ENCODE measurements around the gene NMRK2.

The NMRK2 gene

GRCh38 chr19:3981736-3982681 is 49.1 kb downstream of the NMRK2 start:
- TF ChIP-seq, protein P1, sequence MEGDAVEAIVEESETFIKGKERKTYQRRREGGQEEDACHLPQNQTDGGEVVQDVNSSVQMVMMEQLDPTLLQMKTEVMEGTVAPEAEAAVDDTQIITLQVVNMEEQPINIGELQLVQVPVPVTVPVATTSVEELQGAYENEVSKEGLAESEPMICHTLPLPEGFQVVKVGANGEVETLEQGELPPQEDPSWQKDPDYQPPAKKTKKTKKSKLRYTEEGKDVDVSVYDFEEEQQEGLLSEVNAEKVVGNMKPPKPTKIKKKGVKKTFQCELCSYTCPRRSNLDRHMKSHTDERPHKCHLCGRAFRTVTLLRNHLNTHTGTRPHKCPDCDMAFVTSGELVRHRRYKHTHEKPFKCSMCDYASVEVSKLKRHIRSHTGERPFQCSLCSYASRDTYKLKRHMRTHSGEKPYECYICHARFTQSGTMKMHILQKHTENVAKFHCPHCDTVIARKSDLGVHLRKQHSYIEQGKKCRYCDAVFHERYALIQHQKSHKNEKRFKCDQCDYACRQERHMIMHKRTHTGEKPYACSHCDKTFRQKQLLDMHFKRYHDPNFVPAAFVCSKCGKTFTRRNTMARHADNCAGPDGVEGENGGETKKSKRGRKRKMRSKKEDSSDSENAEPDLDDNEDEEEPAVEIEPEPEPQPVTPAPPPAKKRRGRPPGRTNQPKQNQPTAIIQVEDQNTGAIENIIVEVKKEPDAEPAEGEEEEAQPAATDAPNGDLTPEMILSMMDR (IDR thresholded peaks at IDR 0.05): no peak
- Histone ChIP-seq H3K4me3 (ENCODE audit: low read depth in 1 of 2, low read length in 1 of 2) (no peak overlapping the region), H3K27ac (no peak overlapping the region)

GRCh38 chr19:3982701-3983541 is 50.1 kb downstream of the NMRK2 start:
- Histone ChIP-seq H3K4me1 (ENCODE audit: control insufficient read depth in 1 of 2, insufficient read depth in 1 of 2, low read depth in 1 of 2, low read length in 1 of 2) (peaks cover 40 to 42% of the 10 kb centered on the region in 2 experiments), H3K9me3 (no peaks in the 10 kb centered on the region), H3K4me3 (ENCODE audit: low read depth in 1 of 2, low read length in 1 of 2) (no peak overlapping the region), H3K36me3 (peaks cover 59% of the 10 kb centered on the region), H3K27ac (no peak overlapping the region), H3K27me3 (peaks cover 5% of the 10 kb centered on the region)
- TF ChIP-seq, protein P1 (IDR thresholded peaks at IDR 0.05): no peak

More at GRCh38 chr19:3981736-3982681, 49.1 kb downstream of the NMRK2 start:
- Histone ChIP-seq H3K4me1 (ENCODE audit: control insufficient read depth in 1 of 2, insufficient read depth in 1 of 2, low read depth in 1 of 2, low read length in 1 of 2) (peaks cover 31 to 32% of the 10 kb centered on the region in 2 experiments), H3K9me3 (no peaks in the 10 kb centered on the region), H3K27me3 (peaks cover 5% of the 10 kb centered on the region), H3K36me3 (peaks cover 69% of the 10 kb centered on the region)

DNA sequence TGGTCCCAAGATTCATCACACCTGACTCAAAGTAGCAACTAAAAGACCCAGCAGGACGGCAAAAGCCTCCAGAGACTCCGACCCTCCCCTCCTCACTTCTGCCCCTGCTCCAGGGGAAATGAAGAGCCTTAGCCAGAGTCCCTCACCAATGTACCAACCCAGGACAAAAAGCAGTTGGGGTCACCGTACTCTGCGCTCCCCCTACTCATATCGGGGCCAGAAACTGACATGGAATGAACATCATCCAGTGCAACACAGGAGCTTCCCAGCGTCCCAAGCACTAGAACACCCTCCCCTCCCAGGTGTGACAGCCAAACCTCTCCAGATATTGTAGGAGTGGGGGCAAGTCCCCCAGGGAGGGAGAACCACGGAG is 50.7 kb downstream of the NMRK2 start:
- peaks cover 53% of the 10 kb centered on the region for H3K36me3 ChIP-seq
- H3K27ac ChIP-seq: no peak overlapping the region
- TF ChIP-seq, protein P1 (IDR thresholded peaks at IDR 0.05): no peak
- H3K27me3 ChIP-seq: peaks cover 5% of the 10 kb centered on the region
- no peaks in the 10 kb centered on the region for H3K9me3 ChIP-seq
- H3K4me1 ChIP-seq (ENCODE audit: control insufficient read depth in 1 of 2, insufficient read depth in 1 of 2, low read depth in 1 of 2, low read length in 1 of 2): peaks cover 41 to 46% of the 10 kb centered on the region in 2 experiments
- H3K4me3 ChIP-seq (ENCODE audit: low read depth in 1 of 2, low read length in 1 of 2): no peak overlapping the region

DNA sequence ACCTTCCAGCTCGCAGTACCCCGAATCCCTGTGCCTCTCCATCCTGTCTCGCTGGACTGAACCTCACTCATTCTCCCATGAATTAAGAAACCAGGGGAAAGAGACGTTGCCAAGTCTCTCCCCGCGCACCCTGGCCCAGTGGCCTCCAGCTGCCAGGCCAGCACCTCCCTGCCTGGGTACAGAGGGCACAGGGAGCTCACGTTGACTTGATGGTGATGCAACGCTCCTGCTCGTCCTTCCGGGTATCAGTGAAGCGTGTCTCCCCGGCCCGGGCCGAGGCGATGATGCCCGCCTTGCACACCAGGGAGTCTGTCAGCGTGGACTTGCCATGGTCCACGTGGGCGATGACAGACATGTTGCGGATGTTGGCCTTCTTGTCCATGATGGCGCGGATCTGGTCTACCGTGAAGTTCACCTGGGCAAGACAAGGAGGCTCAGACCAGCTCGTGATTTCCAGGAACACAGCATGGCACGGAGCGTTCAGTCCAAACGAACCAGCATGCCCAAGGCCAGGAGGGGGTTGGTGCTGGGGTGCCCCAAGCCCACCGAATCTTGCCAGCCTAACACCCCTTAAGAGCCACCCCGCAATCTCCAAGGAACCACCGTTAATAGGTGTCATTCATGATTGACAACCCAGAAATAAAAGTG is 51.2 kb downstream of the NMRK2 start:
- no peaks in the 10 kb centered on the region for H3K9me3 ChIP-seq
- H3K36me3 ChIP-seq: peaks cover 50% of the 10 kb centered on the region
- peak overlapping the region; percentile 90 to 95 for H3K4me3 ChIP-seq (ENCODE audit: low read depth in 1 of 2, low read length in 1 of 2)
- H3K27ac ChIP-seq: peak overlapping the region; percentile 82
- H3K4me1 ChIP-seq (ENCODE audit: control insufficient read depth in 1 of 2, insufficient read depth in 1 of 2, low read depth in 1 of 2, low read length in 1 of 2): peaks cover 41 to 46% of the 10 kb centered on the region in 2 experiments
- peaks cover 5% of the 10 kb centered on the region for H3K27me3 ChIP-seq
- TF ChIP-seq, protein P1 (IDR thresholded peaks at IDR 0.05): no peak

GRCh38 chr19:3984584-3984907 is 51.7 kb downstream of the NMRK2 start:
- Histone ChIP-seq H3K4me3 (ENCODE audit: low read depth in 1 of 2, low read length in 1 of 2) (peak overlapping the region; percentile 90 to 95), H3K36me3 (peaks cover 46% of the 10 kb centered on the region), H3K9me3 (no peaks in the 10 kb centered on the region), H3K27ac (peak overlapping the region; percentile 82), H3K27me3 (peaks cover 5% of the 10 kb centered on the region), H3K4me1 (ENCODE audit: control insufficient read depth in 1 of 2, insufficient read depth in 1 of 2, low read depth in 1 of 2, low read length in 1 of 2) (peaks cover 41 to 46% of the 10 kb centered on the region in 2 experiments)
- TF ChIP-seq, protein P1 (IDR thresholded peaks at IDR 0.05): no peak

All from neutrophil (primary cell).